K562 (cell line): ENCODE results near the gene ROBO2.

Experiments used
- ADNP ChIP-seq: fragments of 200-800 bp; sonication (Bioruptor generic); IDR thresholded peaks from 2 replicates; pipeline ENCODE4 v1.6.1; 2016; ENCODE audit warnings: missing genetic modification characterization, missing compliant biosample characterization
- ATF3 ChIP-seq, 2 experiments: fragments of 450-650 bp in 1 of 2; sonication (generic) in 1 of 2; formaldehyde crosslinking in 1 of 2; IDR thresholded peaks in 1 of 2; conservative IDR thresholded peaks in 1 of 2; 2 replicates each; pipeline versions ENCODE4 v1.6.1 to v1.8.1; 2016 to 2023; ENCODE audit warnings: mild to moderate bottlenecking in 2 of 2, moderate library complexity in 2 of 2, inconsistent platforms in 1 of 2, missing genetic modification reagents in 1 of 2
- CBX5 ChIP-seq: IDR thresholded peaks from 2 replicates; pipeline ENCODE4 v1.6.1; 2014; ENCODE audit warnings: low read depth, borderline replicate concordance
- ELF1 ChIP-seq: fragments of 200-800 bp; sonication (Bioruptor generic); IDR thresholded peaks from 2 replicates; pipeline ENCODE4 v1.6.1; 2016; ENCODE audit warnings: missing genetic modification characterization, missing compliant biosample characterization
- JUND ChIP-seq, 2 experiments: IDR thresholded peaks; 2 replicates in 1 of 2; 3 replicates in 1 of 2; pipeline ENCODE4 v1.6.1; 2011; ENCODE audit warnings: borderline replicate concordance in 2 of 2, low read depth in 2 of 2, low read length in 2 of 2, improper control_type of control experiment in 1 of 2, missing biosample characterization in 1 of 2, missing genetic modification characterization in 1 of 2, missing genetic modification reagents in 1 of 2
- NR1H2 ChIP-seq: sonication (generic); formaldehyde crosslinking; IDR thresholded peaks from 2 replicates; pipeline ENCODE4 v1.4.0; 2020; ENCODE audit warnings: mild to moderate bottlenecking, missing genetic modification reagents
- POLR2A ChIP-seq: fragments of 450-650 bp; conservative IDR thresholded peaks from 2 replicates; pipeline ENCODE4 v1.6.1; 2016
- POLR2G ChIP-seq: fragments of 200-400 bp; formaldehyde crosslinking; IDR thresholded peaks from 2 replicates; pipeline ENCODE4 v1.6.1; 2017; ENCODE audit warnings: low read depth, mild to moderate bottlenecking, antibody characterized with exemption, low read length, moderate library complexity
- RB1 ChIP-seq: fragments of 450-650 bp; IDR thresholded peaks from 2 replicates; pipeline ENCODE4 v1.6.1; 2017; ENCODE audit warnings: low read depth, mild to moderate bottlenecking
- RCOR1 ChIP-seq, 2 experiments: IDR thresholded peaks; 2 replicates each; pipeline ENCODE4 v1.6.1; 2012; ENCODE audit warnings: low read depth in 2 of 2, low read length in 2 of 2, borderline replicate concordance in 1 of 2, improper control_type of control experiment in 1 of 2
- ZNF224 ChIP-seq: sonication (generic); formaldehyde crosslinking; IDR thresholded peaks from 2 replicates; pipeline ENCODE4 v1.8.0; 2022; ENCODE audit warnings: mild to moderate bottlenecking, missing genetic modification reagents
- ZNF274 ChIP-seq: IDR thresholded peaks from 2 replicates; pipeline ENCODE4 v1.6.1; 2011; ENCODE audit warnings: low read depth, mild to moderate bottlenecking, low read length, moderate library complexity, borderline replicate concordance
- ZNF277 ChIP-seq: fragments of 250-450 bp; sonication (Bioruptor Pico); IDR thresholded peaks from 2 replicates; pipeline ENCODE4 v1.8.0; 2022; ENCODE audit warnings: inconsistent platforms, mild to moderate bottlenecking, moderate library complexity, borderline replicate concordance

- TF ChIP-seq JUND (IDR thresholded peaks at IDR 0.05; ENCODE audit: borderline replicate concordance, low read depth, low read length) (no peak), JUND (tag; IDR thresholded peaks at IDR 0.05; ENCODE audit: borderline replicate concordance, low read depth, low read length) (no peak), ADNP (no peak), NR1H2 (CRISPR knock-in tag) (no peak), ZNF277 (CRISPR knock-in tag) (no peak), POLR2G (no peak), ATF3 (IDR thresholded peaks at IDR 0.05) (no peak), ATF3 (CRISPR knock-in tag; conservative IDR thresholded peaks at IDR 0.05) (no peak), RB1 (no peak), CBX5 (no peak), ZNF274 (no peak), POLR2A (no peak), ELF1 (tag) (no peak), RCOR1 (IDR thresholded peaks at IDR 0.05; ENCODE audit: borderline replicate concordance in 1 of 2, low read depth in 2 of 2, low read length in 2 of 2) (no peak), ZNF224 (no peak)
These were observed 227.7 kb downstream of the ROBO2 start for GRCh38 chr3:77267589-77267988.
